GM06990 (cell line): ENCODE measurements around the gene XYLT1.

ENCODE experiments used
- DNase-seq: peaks from one replicate; pipeline ENCODE4 v3.0.0-alpha.2; 2011; ENCODE audit not compliant: insufficient read length; ENCODE audit errors: extremely low read depth
- H3K27me3 ChIP-seq: replicated peaks from 2 replicates; pipeline ENCODE4 v1.6.0; 2011; ENCODE audit warnings: low read length; ENCODE audit not compliant: control insufficient read depth, insufficient read depth
- H3K36me3 ChIP-seq: 2 replicates; pipeline ENCODE4 v1.5.1; 2011; ENCODE audit warnings: low read length; ENCODE audit not compliant: control insufficient read depth, insufficient read depth
- H3K4me3 ChIP-seq: replicated peaks from 2 replicates; pipeline ENCODE4 v1.5.1; 2011; ENCODE audit warnings: low read depth, mild to moderate bottlenecking, control low read depth, low read length
- TF ChIP-seq, protein P1 (sequence below): IDR thresholded peaks from 2 replicates; pipeline ENCODE4 v1.5.1; 2011; ENCODE audit warnings: low read length, control low read depth, mild to moderate bottlenecking, inconsistent platforms; ENCODE audit not compliant: insufficient read depth, poor library complexity, severe bottlenecking

The XYLT1 gene, protein sequence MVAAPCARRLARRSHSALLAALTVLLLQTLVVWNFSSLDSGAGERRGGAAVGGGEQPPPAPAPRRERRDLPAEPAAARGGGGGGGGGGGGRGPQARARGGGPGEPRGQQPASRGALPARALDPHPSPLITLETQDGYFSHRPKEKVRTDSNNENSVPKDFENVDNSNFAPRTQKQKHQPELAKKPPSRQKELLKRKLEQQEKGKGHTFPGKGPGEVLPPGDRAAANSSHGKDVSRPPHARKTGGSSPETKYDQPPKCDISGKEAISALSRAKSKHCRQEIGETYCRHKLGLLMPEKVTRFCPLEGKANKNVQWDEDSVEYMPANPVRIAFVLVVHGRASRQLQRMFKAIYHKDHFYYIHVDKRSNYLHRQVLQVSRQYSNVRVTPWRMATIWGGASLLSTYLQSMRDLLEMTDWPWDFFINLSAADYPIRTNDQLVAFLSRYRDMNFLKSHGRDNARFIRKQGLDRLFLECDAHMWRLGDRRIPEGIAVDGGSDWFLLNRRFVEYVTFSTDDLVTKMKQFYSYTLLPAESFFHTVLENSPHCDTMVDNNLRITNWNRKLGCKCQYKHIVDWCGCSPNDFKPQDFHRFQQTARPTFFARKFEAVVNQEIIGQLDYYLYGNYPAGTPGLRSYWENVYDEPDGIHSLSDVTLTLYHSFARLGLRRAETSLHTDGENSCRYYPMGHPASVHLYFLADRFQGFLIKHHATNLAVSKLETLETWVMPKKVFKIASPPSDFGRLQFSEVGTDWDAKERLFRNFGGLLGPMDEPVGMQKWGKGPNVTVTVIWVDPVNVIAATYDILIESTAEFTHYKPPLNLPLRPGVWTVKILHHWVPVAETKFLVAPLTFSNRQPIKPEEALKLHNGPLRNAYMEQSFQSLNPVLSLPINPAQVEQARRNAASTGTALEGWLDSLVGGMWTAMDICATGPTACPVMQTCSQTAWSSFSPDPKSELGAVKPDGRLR

DNA sequence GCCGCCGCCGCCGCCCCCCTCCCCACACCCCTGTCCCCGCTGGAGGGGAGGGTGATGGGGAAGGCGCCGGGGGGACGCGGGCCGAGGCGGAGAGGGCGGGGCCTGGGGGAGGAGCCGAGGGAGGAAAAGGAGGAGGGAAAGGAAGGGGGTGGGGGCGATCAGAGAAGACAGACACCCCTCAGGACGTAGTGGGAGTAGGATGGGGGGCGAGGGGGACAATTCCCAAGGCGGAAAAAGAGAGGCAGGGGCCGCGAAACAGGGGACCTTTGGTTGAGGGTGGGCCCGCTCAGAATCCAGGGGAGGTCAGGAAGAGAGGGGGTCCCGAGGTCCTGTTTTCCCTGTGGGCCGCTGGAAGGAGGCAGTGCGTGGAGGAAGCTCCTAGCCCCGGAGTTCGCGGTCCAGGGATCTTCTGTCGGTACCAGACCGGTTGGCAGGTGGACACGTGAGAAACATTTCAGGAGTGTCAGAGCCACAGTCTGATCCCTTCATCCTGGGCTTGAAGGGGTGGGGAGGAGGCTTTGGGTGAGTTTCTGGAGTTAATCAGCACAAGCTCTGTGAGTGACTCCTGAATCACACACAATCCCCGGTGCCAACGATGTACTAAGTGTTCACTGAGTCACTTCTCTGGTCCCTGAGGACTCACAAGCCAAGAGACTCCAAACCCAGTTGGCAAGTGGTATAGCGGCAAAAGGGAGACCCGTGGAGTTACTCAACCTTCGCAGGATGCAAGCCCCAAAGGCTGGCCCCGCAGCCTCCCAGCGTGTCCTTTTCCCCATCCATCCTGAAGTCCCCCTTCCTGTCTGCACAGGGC is at the start of gene XYLT1:
XYLT1 (minus strand) TSS at position 53 of the 811 bp plus-strand sequence. CDS start 164 bp downstream, outside the sequence.
- Histone ChIP-seq H3K27me3 (no peaks in the 10 kb centered on the region; the same call in none of the 2 replicates), H3K4me3 (peak within 1 kb of the TSS; percentile 62), H3K36me3 (no peaks in the 10 kb centered on the region)
- TF ChIP-seq, protein P1, sequence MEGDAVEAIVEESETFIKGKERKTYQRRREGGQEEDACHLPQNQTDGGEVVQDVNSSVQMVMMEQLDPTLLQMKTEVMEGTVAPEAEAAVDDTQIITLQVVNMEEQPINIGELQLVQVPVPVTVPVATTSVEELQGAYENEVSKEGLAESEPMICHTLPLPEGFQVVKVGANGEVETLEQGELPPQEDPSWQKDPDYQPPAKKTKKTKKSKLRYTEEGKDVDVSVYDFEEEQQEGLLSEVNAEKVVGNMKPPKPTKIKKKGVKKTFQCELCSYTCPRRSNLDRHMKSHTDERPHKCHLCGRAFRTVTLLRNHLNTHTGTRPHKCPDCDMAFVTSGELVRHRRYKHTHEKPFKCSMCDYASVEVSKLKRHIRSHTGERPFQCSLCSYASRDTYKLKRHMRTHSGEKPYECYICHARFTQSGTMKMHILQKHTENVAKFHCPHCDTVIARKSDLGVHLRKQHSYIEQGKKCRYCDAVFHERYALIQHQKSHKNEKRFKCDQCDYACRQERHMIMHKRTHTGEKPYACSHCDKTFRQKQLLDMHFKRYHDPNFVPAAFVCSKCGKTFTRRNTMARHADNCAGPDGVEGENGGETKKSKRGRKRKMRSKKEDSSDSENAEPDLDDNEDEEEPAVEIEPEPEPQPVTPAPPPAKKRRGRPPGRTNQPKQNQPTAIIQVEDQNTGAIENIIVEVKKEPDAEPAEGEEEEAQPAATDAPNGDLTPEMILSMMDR = no peak
- DNase-seq = no peak

DNA sequence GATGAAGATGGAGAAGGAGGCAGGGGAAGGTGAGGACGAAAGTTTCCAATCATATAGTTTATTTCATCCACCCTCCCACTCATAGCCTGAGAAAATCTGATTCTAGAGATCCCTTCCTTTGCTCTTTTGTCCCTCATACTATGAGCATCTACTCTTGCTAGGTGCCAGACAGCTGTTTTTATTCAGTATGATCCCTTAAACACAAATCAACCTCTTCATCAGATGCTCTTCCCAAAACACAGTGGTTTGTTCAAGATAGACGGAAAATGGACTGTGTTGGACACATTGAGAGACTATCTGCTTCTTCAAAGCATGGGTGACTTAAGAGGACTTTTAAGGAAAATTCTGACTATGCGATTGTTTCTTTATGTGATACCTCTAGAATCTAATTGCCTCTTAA is 49.4 kb upstream of the XYLT1 start:
- Histone ChIP-seq H3K36me3 (no peaks in the 10 kb centered on the region), H3K27me3 (peaks cover 2% of the 10 kb centered on the region), H3K4me3 (no peak overlapping the region)
- DNase-seq = no peak
- TF ChIP-seq, protein P1 = no peak

DNA sequence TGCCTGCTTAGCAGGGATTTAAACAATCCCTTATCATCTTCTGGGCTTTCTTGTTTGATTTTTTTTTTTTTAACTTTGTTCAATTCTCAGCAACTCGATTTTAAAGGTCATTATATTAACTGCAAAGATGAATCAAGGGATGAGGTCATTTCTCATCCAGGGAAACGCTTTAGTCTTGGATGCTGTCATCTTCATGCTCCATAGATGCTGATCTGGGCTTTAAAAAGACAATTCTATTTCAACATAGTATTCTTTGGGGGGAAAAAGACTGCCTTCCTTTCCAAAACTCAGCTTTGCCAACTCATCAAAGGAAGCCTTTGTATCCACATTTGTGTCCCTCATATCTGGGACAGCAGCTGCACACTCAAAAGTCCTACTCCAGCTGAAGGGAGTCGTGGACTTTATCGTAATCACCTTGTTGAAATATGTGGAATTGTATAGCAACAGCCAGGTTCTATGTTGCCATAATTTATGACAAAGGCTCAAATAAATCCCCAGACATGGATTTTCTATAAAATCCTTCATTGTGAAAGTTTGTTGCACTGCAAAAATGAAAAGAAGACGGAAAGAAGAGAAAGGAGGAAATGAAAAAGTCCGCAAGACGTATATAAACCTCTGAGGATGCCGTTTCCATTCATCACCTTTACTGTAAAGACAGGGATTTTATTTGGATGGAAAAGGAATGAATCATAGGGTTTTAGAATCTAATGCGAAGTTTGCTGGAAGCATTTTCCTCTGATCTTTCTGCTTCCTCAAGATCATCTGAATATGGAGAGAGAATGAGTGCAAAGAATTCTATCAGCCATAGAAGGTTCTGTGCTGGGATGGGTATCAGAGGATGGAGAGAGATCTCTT is 48.6 kb upstream of the XYLT1 start:
- TF ChIP-seq, protein P1 = no peak
- no peaks in the 10 kb centered on the region for H3K36me3 ChIP-seq
- H3K4me3 ChIP-seq = no peak overlapping the region
- H3K27me3 ChIP-seq = peaks cover 2% of the 10 kb centered on the region
- no peak for DNase-seq

DNA sequence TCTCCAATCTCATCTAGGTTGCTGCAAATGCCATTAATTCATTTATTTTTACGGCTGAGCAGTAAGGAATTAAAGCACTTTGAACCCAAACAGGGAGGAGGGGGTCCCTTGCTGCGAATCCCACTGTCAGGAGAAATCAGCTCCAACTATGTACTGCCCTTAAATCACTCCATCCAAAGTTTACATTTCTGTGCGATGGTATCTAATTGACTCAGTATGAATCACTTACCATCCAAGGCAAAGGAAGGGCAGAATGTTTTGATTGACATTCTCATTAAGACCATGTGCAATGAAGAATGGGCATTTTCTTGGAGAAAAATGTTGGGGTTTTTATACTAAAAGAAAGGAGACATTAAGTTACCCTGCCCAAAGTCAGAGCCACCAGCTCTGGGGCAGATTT is 47.7 kb upstream of the XYLT1 start:
- DNase-seq = no peak
- TF ChIP-seq, protein P1 = no peak
- Histone ChIP-seq H3K36me3 (no peaks in the 10 kb centered on the region), H3K4me3 (no peak overlapping the region), H3K27me3 (peaks cover 2% of the 10 kb centered on the region)
